Measurements from ENCODE around the gene VSTM2B.

Gene VSTM2B

DNA sequence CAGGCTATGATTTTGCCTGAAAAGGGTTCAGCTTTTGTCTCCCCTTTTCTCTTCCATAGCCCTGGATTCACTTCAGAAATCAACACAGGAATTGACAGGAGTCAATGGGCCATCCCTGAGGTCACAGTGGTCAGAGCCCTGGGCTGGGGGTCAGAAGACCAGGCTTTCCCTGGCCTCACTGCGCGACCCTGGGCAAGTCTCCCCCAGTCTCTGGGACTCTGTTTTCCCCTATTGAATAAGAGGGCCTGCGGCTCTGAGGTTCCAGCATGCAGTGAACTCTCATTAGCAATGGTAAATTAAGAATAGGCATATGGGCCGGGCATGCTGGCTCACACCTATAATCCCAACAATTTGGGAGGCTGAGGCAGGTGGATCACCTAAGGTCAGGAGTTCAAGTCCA is 30.7 kb upstream of the VSTM2B start:
- DNase-seq (ENCODE audit: extremely low spot score, insufficient read length, low read depth) (no peak), FAIRE-seq (no peak)

DNA sequence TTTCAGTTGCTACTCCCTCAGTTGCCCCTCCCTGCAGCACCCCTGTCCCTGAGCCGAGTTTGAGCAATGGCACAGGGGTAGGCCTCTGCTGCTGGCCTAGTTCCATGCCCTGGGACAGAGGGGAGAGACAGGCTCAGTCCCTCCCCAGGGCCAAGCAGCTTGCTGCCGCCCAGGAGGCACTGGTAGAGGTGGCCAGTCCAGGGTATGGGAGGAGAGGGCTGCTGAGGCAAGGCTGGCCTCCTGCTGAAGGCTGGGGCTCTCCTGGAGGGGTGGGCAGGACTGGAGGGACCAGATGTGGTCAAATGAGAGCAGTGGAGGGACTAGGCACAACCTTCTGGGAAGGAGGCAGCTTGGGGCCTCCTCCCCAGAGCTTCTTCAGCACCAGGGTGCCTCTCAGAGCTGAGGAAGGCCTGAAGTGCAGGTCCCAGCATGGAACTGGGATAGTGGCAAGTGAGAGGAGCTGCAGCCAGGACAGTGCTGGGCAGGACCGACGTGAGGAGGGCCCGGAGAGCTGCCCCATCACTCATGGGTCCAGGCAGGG is 29.8 kb upstream of the VSTM2B start:
- DNase-seq (ENCODE audit: extremely low spot score, insufficient read length, low read depth) (no peak), FAIRE-seq (no peak)

DNA sequence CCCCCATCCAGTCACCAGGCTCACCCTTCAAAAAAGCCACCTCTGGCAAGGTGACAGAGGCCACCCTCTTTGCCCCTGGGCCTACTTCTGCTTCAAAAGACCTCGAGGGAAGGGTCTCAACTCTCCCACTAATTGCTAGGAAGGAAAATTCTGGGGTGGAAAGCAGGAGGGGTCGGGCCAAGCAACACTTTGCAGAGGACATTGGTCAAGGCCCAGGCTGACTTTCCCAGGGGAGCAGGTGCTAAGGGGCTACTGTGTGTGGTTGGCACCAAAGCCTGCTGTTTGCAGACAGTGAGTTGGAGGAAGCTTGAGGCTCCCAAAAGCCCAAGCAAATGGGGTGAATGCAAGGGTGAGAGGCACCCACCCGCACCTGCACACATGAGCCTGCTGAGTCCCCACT is 28.6 kb upstream of the VSTM2B start:
- no peak for FAIRE-seq

DNA sequence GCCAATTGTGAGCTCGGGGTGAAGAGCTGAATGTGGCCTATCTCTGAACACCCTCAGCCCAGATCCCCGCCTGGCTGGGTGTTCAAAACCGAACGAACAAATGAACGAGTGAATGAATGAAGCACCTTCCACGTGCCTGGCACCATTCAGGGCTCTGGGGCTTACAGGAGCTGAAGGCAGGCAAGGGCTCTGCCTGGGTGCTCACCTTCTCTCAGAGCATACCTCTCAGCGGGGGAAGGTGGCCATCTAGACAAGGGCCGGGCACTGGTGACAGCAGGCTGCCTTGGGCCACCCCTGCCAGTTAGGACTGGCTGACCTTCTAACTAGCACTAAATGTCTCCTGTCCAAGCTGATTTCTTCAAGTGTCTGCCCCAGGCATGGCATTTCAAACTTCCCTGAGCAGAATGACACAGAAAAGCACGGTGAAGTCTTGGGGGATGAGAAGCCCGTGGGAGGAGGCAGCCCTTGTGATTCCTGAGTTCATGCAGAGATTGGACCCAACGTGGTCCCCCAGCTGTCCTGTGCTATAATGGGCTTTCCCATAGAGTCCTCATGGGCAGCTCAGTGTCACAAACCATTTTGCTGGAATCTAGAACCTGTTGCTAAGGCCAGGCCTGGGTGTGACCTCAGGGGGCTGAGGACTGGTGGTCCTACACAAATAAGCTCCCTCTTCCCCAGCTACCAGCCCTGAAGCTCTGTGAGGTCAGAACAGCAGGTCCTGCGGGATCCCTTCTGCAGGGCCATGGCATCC is 27.9 kb upstream of the VSTM2B start:
- DNase-seq (ENCODE audit: extremely low spot score, insufficient read length, low read depth) (no peak), FAIRE-seq (no peak)

More for the DNA sequence above, 28.6 kb upstream of the VSTM2B start:
- no peak for DNase-seq (ENCODE audit: extremely low spot score, insufficient read length, low read depth)

DNA sequence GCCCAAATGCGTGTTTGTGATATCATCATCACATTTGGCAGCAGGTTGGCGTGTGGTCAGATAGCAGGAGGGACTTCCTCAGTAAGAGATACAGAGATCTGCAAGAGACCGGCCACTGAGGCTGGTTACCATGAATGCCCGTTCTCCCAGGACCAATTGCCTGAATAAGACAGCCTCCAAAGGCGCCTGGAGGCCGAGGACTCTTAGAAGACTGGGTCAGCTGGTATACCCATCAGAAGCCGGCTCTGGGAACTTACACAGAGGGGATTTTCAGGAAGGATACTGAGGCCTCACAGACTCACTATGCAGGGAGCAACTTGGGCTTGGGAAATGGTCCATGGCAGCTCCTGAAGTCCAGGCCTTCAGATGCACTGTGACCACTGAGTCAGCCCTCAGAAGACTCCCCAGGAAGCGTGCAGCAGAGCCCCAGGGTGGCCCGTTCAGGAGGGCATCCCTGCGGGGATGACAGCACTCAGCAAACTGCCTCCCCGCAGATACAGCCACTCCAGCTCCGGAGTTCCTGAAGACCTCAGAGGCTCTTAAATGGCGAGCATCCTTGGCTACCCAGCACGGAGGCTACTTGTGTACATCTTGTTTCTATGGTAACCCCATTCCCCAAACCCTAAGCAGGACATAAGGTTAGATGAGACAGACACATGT is 26.4 kb upstream of the VSTM2B start:
- FAIRE-seq (no peak), DNase-seq (ENCODE audit: extremely low spot score, insufficient read length, low read depth) (no peak)

DNA sequence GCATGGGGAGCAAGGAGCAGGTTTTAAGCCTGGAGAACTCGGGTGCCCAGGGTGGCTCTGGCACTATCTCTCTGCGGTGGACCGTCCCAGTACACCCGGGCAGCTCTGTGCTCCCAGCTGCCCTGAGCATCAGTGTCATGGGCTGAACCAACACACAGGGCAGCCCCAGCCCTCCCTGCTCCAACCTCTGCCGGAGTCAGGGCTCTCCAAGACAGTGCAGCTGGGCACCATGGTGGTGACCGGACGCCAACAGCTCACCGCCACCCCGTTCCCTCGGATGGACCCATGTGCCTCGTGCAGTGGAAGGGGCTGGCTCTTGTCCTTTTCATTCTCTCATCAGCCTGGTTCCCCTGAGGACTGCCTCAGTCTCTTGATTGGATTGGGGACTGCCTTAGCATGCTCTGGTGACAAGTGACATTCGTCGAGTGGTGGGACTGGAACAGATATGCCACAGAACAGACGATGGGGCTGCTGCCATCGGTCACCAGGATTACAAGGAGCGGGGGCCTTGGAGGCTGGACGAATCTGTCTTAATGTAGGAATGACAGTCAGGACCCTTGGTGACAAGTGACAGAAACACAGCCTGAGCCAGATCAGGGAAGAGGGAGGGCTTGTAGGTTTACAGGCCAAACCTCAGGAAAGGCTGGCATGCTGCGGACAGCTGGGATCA is 25.7 kb upstream of the VSTM2B start:
- DNase-seq (ENCODE audit: extremely low spot score, insufficient read length, low read depth) (no peak), FAIRE-seq (no peak)

DNA sequence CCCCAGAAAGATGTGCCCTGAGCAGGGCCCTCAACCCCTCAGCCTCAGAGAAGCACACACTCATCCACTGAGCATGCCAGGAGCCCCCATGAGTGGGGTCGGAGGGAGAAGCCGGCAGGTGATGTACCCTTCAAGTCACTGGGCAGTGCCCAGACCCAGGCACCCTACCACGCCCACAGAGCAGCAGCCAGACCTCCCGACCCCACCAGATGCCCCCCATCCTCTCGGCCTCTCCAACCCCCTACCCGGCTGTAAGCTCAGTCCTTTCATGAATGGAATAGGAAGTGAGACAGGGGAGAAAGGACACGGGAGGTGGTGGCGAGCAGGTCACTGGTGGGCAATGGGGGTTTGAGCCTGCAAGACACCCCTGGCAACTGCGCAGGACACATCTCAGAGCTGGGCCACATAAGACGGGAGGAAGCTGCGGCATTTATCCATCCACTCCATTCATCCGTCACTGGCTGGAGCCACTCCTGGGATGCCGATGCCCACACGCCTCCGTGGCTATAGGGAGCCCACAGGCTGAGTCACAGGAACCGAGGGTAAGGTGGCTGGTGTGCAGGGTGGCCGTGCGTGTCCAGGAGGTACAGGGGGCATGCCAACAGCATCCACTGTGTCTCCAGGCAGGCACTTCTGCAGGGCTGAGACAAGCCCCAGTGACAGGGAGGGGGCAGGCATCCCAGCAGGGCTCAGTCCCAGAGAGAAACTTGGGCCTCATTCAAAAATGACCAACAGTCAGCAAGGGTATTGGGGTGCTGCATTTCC is 23.8 kb upstream of the VSTM2B start:
- no peak for FAIRE-seq

DNA sequence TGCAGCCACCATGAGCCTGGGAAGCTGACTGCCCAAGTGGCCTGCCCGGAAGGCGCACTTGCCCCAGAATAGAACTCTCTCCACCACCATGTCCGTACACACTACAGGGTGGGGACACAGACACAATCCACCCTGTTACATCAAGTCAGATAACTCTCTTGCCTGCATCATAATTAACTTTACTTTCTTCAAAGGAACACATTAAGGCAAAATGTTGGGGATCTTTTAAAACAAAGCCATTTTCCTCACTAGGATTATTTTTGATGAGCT is 23.3 kb upstream of the VSTM2B start:
- no peak for DNase-seq (ENCODE audit: extremely low spot score, insufficient read length, low read depth)
- FAIRE-seq = no peak

More for the DNA sequence above, 23.8 kb upstream of the VSTM2B start:
- DNase-seq (ENCODE audit: extremely low spot score, insufficient read length, low read depth) = no peak

DNA sequence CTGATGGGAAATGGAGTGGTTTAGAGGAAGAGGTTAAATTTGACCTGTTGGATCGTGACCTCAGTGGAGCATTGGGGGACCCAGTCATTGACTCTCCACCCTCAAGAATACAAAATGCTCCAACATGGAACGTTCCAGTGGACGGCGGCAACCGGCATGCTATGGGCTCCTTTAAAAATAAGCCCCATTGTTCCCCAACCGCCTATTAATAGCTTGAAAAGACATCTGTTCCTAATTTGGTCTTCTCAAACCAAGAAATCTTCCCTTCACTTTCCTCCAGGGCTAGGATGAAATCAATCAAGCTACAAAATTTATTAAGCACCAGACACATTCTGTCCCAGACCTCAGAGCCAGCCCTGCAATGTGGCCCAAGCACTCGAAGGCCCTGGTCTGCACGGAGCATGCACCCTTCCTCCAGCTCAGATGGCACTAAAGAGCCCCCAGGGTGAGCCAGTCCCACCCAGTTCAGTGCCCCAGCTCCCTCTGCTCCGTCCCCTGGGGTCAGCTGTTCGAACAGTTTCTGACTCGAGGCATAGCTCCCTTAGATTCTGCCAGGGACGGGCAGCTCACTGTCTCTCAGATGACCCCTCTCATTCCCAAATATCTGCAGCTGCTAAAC is 22.5 kb upstream of the VSTM2B start:
- FAIRE-seq (no peak), DNase-seq (ENCODE audit: extremely low spot score, insufficient read length, low read depth) (no peak)

DNA sequence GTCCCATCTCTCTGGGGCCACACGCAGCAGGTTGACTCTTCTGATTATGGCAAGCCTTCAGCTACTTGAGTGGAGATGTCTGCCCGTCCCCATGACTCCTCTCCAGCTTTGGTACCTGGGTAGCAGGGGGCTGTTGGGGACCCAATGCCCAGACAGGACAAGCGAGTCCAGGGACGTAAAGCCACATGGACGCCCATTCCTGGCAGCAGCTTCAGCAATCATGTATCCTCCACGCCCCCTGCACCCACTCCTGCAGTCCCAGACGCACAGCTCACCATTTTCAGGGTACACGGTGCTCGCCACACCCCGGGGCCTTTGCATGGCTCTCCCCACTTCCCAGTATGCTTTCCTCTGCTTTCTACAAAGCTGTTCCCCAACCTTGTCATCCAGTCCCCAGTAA is 22.0 kb upstream of the VSTM2B start:
- DNase-seq (ENCODE audit: extremely low spot score, insufficient read length, low read depth) = no peak
- no peak for FAIRE-seq

DNA sequence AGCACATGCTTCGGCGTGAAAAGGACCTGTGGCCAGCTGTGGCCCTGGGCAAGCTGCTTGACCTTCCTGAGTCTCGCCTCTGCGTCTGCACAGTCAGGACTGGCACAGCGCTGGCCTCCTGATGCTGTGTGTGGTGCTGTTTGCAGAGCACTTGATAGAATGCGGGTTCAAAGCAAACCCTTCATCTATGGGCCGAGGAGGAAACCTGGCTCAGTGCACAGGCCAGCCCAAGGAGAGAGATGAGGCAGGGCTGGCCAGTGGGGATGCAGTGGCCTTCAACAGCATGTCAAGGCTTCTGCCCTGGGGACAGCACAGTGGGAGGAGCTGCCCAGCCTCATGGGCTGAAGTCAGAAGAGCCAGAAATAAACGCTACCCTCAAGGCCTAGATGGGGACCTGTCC is 21.3 kb upstream of the VSTM2B start:
- DNase-seq (ENCODE audit: extremely low spot score, insufficient read length, low read depth) (no peak), FAIRE-seq (no peak)

DNA sequence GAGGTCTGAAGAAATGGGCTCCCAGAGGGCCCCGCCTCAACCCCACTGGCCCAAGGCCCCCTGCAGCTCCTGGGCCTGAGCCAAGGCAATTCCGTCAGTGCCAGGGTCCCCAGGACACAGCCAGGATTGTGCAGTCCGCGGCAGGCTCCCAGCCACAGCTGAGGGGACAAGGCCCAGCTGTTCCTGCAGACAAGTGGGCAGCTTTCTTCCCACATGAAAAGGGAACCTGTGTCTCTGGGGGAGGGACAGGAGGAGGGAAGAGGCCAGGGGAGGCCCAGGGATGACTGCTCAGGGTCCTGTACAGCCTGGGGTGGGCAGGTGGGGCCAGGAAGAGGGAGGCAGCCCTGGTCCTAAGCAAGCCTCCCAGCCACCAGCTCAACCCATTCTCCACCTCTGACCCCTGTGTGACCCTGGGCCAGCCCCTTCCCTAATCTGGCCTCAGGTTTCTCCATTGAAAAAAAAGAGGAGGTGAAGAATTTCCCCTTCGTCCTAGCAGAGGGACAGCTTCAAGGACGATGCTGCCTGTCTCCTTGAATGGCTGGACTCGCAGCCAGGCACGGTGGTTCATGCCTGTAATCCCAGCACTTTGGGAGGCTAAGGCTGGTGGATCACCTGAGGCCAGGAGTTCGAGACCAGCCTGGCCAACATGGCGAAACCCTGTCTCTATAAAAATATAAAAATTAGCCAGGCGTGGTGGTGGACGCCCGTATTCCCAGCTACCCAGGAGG is 20.5 kb upstream of the VSTM2B start:
- DNase-seq (ENCODE audit: extremely low spot score, insufficient read length, low read depth) (no peak), FAIRE-seq (no peak)

DNA sequence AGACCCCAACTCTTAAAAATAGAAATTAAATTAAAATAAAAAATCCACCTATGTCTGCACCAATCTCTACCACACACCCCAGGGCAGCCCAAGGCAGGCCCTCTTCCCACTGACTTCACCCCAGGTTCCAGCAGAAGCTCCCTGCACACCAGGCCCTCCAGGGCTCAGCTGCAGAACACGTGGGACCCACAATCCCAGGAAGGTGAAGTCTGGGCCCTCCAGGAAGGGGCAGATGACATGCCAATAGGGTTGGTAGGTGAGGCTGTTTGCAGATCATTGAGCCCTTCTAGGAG is 19.2 kb upstream of the VSTM2B start:
- no peak for FAIRE-seq
- DNase-seq (ENCODE audit: extremely low spot score, insufficient read length, low read depth) = no peak

DNA sequence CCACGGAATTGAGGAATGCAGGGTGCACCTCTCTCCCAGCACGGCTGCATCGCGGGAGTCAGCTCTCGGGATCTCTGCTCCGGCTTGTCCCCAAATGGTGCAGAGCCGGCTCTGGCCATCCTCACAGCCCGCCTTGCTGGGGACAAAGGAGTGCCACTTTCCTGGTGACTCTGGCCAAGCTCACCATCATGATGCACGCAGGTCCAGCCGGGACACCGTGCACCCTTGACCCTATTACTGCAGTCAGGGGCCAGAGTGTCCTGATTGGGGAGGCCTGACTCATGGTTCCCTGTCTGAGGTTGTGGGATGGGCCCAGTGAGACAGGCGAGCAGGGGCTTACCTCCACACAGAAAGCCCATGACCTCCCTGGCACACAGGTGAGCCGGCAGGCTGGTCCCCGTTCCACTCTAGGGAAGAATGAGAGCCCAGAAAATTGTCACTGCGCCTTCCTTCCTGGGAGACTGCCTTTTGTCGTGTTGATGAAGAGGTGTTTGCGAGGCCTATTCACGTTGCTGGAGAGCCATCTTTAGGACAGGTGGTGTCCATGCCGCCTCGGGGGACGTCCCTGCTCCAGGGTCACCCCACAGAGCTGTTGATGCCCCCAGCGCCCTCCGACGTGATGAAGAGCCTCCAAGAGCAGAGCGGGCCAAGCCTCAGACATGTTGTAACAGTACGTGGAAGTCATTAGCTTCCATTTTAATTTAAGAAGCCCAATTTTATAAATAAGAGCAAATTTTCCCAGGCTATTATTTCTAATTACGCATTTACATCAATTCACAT is 18.5 kb upstream of the VSTM2B start:
- FAIRE-seq (no peak), DNase-seq (ENCODE audit: extremely low spot score, insufficient read length, low read depth) (no peak)

DNA sequence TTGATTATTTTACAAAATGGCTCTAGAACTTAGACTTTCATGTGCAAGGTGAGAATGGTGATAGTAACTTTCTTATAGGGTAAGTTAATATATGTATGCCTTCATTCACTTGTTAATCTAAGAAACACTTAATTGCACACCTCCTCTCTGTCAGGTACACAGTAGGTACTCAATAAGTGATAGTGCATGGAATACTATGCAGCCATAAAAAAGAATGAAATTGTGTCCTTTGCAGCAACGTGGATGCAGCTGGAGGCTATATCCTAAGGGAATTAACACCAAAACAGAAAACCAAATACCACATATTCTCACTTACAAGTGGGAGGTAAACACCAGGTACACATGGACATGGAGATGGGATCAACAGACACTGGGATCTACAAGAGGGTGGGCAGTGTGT is 17.6 kb upstream of the VSTM2B start:
- DNase-seq (ENCODE audit: extremely low spot score, insufficient read length, low read depth) (no peak), FAIRE-seq (no peak)

DNA sequence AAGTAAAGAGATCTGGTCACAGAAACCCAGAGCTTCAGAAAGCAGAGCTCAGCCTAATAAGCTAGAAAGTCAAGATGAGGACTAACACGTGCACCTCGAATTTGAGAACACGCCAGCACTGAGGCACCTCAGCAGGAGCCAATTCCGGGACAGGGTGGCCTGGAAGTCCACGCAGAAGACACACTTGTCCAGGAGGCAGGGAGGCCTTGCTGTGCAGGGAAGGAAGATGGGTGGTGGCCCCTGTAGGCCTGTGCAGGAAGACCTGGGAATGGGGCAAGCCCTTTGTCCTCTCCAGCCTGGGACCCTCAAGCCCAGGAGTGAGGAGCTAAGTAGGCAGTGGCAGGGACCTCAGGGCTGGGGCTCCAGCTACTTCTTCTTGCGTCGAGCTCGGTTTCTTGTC is 16.3 kb upstream of the VSTM2B start:
- DNase-seq (ENCODE audit: extremely low spot score, insufficient read length, low read depth) (no peak), FAIRE-seq (no peak)

DNA sequence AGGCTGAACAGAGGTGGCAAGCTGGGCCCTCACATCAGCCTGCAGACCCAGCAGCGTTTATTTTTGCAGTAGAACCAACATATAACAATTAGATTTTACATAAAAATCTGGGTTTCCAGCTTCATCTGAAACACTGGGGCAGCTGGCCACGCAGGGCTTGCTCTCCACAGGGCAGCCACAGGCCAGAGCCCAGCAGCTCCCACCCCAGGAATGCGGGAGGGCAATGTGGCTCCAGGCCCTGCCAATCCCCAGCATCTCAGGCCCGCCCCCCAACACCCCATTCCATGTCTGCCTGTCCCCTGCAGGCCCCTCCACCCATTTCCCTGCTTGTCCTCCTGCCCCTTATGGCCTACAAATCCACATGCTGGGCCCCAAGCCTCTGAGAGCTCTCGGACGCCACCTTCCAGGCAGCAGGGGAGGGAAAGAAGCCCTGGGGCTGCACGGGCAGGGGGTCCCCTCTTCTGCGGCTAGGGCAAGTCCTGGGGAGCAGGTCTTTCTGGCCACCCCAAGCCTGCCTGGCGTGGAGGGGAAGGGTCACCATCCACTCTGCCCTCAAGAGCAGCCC is 15.0 kb upstream of the VSTM2B start:
- no peak for FAIRE-seq
- DNase-seq (ENCODE audit: extremely low spot score, insufficient read length, low read depth) = no peak

DNA sequence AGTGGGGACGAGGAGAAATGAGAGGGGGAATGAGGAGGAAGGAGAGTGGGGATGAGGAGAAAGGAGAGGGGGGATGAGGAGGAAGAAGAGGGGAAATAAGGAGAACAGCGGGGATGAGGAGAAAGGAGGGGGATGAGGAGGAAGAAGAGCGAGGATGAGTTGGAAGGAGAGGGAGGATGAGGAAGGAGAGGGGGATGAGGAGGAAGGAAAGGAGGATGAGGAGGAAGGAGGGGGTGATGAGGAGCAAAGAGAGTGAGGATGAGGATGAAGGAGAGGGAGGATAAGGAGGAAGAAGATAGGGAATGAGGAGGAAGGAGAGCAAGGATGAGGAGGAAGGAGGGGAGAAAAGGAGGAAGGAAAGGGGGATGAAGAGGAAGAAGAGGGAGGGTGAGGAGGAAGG is 14.0 kb upstream of the VSTM2B start:
- FAIRE-seq (no peak), DNase-seq (ENCODE audit: extremely low spot score, insufficient read length, low read depth) (no peak)

DNA sequence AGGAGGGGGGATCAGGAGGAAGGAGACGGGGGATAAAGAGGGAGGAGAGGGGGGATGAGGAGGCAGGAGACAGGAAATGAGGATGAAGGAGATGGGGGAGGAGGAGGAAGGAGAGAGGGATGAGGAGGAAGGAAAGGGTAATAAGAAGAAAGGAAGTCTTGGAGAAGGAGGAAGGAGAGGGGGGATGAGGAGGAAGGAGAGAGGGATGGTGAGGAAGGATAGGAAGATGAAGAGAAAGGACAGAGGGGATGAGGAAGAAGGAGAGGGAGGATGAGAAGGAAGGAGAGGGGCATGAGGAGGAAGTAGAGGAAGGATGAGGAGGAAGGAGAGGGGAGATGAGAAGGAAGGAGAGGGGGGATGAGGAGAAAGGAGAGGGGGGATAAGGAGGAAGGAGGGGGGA is 13.0 kb upstream of the VSTM2B start:
- no peak for DNase-seq (ENCODE audit: extremely low spot score, insufficient read length, low read depth)
- no peak for FAIRE-seq
